NK-92 treated with Interleukin-12 subunit alpha and Interleukin-12 subunit beta, amount 100 ng/mL, for 24 hours (cell line): ENCODE data around the gene MLC1.

Experiments used
- DNase-seq: peaks from one replicate; lab custom pipeline; 2025; lab: John Stamatoyannopoulos, UW

The MLC1 gene

DNA sequence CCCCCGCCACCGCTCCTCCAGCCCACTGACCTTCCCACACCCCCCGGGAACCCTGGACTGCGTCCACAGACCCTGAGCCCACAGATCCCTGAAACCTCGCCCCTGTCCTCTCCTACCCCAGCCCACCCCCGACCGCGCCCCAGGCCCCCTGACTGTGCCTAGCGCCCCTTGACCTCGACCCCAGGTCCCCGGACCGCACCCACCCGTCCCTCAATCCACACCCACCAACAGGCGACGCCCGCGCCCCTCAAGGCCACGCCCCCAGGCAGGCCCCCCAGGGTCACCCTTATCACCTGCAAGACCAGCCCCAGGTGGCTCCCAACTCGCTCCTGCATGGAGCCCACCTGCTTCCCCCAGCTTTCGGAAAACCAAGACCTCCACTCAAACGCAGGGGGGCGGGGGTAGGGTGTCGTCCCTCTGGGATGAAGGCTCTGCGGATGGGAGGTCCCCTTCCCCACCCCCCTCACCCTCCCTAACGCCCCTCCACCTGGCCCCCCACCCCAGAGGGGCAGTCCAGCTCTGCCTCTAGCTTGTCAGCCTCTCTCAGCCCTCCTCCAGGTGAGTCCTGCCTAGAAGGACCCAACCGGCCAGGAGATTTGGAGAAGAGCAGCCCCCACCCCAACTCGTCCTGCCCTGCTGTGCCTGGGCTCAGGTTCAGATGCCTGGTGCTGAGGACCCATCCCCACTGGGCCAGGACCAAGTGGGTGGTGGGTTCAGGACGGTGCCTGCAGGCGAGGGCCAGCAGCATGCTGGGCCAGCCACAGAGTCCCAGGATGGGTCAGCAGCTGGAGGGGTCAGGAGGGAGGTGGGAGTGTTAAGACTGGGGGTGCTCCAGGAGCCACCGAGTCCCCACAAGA lies 69.5 kb downstream of the MLC1 start:
- no peak for DNase-seq

GRCh38 chr22:50014655-50015401 lies 70.4 kb downstream of the MLC1 start:
- no peak for DNase-seq

DNA sequence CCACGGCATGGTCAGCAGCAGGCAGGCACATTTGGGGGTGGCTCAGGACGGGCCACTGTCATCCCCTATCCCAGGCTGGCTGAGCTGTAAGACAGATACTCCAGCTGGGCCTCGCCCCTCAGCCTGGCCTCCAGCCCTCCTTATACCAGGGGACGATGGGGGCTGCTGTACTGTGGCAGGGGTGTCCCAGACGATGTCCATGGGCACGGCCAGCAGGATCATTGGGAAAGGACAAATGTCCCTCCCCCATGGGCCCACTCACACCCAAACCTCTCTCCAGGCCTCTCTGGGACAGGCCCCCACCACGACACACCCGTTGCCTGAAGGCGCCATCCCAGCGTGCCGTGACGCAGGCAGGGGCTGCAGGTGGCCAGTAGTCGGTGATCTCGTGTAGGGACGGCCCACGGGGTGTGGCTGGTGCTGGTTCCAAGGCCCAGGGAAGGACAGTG lies 71.1 kb downstream of the MLC1 start:
- DNase-seq: no peak

DNA sequence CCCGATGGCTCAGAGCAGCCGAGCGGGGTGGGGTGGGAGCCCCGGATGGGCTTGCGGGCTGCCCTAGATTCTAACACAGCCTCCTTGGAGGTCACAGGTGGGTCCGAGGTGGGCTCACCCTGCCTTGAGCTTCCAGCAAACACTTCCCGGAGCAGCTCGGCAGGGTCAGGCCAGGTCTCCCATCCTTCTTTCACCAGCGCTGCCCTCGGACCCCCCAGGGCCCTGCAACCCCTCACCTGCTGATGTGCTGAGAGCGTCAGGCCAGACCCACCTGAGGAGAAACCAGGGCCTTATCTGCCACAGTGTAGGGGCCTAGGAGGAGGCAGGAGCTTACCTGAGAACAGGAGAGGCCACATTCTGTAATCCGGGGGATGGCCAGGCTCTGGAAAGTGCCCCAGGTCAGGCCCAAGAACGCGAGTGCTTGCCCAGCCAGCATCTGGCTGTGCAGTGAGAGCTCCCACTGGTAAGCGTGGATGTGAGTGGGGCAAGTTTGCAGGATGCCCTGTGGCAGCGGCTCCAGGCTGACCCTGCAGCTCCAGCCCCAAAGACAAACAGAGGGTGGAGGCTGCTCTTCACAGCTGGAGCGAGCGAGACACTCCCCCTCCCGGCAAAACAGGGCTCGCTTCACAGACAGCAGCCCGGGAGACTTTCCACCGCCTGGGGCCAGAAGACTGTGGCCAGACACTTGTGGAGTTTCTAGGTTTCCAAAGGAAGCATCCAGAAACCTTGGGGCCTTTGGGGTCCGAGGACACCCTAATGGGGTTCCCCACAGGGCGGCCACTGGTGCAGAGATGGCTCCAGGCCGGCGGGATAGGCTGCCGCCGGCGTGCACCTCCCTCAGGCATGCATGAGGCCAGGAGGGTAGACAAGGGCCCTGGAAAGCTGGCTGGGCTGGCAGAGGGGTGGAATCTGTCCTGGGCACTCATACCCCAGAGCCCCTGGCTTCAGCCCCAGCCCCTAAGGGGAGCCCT lies 72.7 kb downstream of the MLC1 start, which contains the start of gene IL17REL:
Gene IL17REL, minus strand, starts transcription at position 555 of the 971 bp plus-strand sequence. Its CDS starts 119 bp downstream, at position 436.
- no peak for DNase-seq

DNA sequence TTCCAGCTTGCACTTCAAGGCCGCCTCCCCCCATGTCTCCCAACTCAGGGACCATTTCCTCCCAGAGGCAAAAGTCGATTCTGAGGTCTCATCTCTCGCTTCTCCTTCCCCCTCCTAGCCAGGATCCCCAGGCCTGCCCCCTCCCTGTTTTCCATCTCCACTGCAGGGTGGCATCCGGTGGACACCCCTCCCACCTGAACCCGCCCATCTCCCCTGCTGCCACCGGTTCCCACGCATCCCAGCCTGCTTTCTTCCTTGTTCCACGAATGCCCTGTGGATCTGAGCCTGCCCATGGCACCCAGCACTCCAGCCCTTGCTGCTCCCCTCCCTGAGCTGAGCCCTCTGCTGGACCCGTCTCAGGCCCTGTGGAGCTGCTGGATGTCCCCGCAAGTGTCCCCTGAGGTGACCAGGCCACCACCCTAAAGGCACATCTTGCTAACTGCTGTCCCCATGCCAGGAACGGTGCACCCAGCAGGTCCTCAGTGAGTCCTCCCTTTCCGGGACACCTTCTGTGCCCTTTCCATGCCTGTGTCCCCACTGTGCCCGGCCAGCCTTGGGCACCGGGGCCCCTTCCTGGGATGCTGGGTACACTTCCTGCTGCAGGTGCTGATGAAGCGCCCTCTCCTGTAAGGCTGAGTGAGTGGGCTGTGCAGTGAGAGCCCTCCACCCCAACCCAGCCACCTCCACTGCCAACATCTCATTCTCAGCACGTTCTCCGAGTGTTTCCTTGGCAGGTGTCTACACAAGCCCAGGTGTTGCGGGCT lies 73.6 kb downstream of the MLC1 start:
- DNase-seq: no peak

DNA sequence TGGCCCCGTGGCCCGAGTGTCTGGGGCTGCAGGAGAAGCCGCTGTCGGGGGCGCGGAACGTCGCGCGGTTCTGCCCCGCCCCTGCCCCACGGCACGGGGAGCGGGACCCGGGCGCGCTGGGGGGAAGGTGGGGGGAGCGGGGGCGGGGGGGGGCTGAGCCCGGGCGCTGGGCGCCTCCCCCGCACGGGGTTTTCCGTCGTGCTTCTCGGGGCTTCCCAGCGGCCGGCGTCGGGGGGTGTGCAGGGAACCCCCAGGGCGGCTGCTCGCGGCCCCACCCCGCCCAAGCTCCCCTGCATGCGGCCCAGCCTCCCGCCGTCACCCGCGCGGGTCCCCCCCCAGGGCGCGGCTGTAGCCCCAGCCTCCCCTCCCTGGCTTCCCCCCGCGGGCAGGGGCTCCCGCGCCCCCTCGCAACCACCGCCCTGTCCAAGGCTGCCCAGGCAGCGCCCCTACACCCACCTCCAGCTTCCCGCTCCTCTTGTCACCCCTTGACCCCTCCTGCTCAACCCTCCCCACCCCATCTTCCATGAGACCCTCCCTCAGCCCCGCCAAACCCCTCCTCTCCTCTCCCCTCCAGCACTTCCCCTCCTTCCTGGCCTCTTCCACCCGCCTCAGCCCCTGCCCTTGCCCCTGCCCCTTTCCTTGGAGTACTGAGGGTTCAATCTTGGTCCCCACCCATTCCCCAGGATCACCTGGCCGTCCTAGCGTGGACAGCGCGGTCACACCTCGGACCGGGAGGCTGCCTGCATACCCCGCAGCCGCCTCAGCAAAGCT lies 74.4 kb downstream of the MLC1 start:
- DNase-seq: no peak

- no peak for DNase-seq
Measured at GRCh38 chr22:50009765-50010675, 75.2 kb downstream of the MLC1 start.
